Measurements from ENCODE around the gene CWC15.

CWC15 gene

GRCh38 chr11:94956963-94957362 lies 16.4 kb downstream of the CWC15 start:
- no peak overlapping the region for H3K4me3 ChIP-seq (ENCODE audit: low read length)
- no peak for TF ChIP-seq CTCF (conservative IDR thresholded peaks at IDR 0.05; ENCODE audit: low read depth, low read length)
- no peak for DNase-seq (ENCODE audit: low read depth)

GRCh38 chr11:94954753-94955152 lies 18.6 kb downstream of the CWC15 start:
- TF ChIP-seq CTCF (conservative IDR thresholded peaks at IDR 0.05; ENCODE audit: low read depth, low read length), result no peak
- H3K4me3 ChIP-seq (ENCODE audit: low read length), result no peak overlapping the region
- no peak for DNase-seq (ENCODE audit: low read depth)

- H3K4me3 ChIP-seq (ENCODE audit: low read length), result no peak overlapping the region
- no peak for TF ChIP-seq CTCF (conservative IDR thresholded peaks at IDR 0.05; ENCODE audit: low read depth, low read length)
- DNase-seq (ENCODE audit: low read depth), result peak; percentile 37
These were observed 25.2 kb downstream of the CWC15 start for GRCh38 chr11:94948070-94948617.

- DNase-seq (ENCODE audit: low read depth), result no peak
These were observed 26.5 kb downstream of the CWC15 start for GRCh38 chr11:94946812-94947211.

GRCh38 chr11:94941131-94941530 lies 32.2 kb downstream of the CWC15 start:
- DNase-seq (ENCODE audit: low read depth), result no peak
- H3K4me3 ChIP-seq (ENCODE audit: low read length), result no peak overlapping the region
- no peak for TF ChIP-seq CTCF (conservative IDR thresholded peaks at IDR 0.05; ENCODE audit: low read depth, low read length)

More at GRCh38 chr11:94946812-94947211, 26.5 kb downstream of the CWC15 start:
- no peak overlapping the region for H3K4me3 ChIP-seq (ENCODE audit: low read length)
- TF ChIP-seq CTCF (conservative IDR thresholded peaks at IDR 0.05; ENCODE audit: low read depth, low read length), result no peak

- no peak for DNase-seq (ENCODE audit: low read depth)
- TF ChIP-seq CTCF (conservative IDR thresholded peaks at IDR 0.05; ENCODE audit: low read depth, low read length), result no peak
- no peak overlapping the region for H3K4me3 ChIP-seq (ENCODE audit: low read length)
These were observed 34.0 kb downstream of the CWC15 start for GRCh38 chr11:94939346-94939745.

Data from retinal pigment epithelial cell (primary cell).